ENCODE results near the gene RIPK1.

- TF ChIP-seq POLR2A (IDR thresholded peaks at IDR 0.05; ENCODE audit: control extremely low read depth in 1 of 2, low read depth in 2 of 2, low read length in 2 of 2): no peak
- peak; percentile 25 to 43 (median 38) for TF ChIP-seq CTCF (IDR thresholded peaks at IDR 0.05; ENCODE audit: control extremely low read depth in 1 of 3, insufficient read depth in 1 of 3, low read depth in 1 of 3, low read length in 3 of 3)
- no peak for TF ChIP-seq USF2 (IDR thresholded peaks at IDR 0.05; ENCODE audit: low read length)
- no peak for TF ChIP-seq ATF2 (IDR thresholded peaks at IDR 0.05; ENCODE audit: low read length)
- TF ChIP-seq EP300 (IDR thresholded peaks at IDR 0.05; ENCODE audit: borderline replicate concordance in 1 of 2, low read depth in 2 of 2, low read length in 2 of 2): no peak
- no peak for TF ChIP-seq POLR2AphosphoS5 (IDR thresholded peaks at IDR 0.05; ENCODE audit: low read depth, low read length)
- no peak for TF ChIP-seq JUN (IDR thresholded peaks at IDR 0.05; ENCODE audit: low read depth, low read length)
- no peak for TF ChIP-seq RFX5 (IDR thresholded peaks at IDR 0.05; ENCODE audit: borderline replicate concordance, low read depth, low read length)
- no peak for TF ChIP-seq TCF12 (IDR thresholded peaks at IDR 0.05; ENCODE audit: low read depth, low read length)
These were observed 36.2 kb upstream of the RIPK1 start for GRCh38 chr6:3031857-3032640.
